DMS79 treated with DMSO at 0.1 percent for 48 hours (cell line): ENCODE data around the gene LCMT1.
"Not testable (repeated sequence)": the region's sequence is repeated elsewhere in the genome, so short reads cannot be mapped to it uniquely, and the experiment has no call there.

Experiments used
- DNase-seq: peaks from one replicate; lab custom pipeline; 2025; lab: John Stamatoyannopoulos, UW

Gene LCMT1

GRCh38 chr16:25111403-25112166 lies at the start of gene LCMT1:
LCMT1 (plus strand) TSS chr16:25111742; CDS start chr16:25111884, 142 bp downstream.
- peak; percentile 97 for DNase-seq

GRCh38 chr16:25063102-25063501 lies 48.4 kb upstream of the LCMT1 start:
- no peak for DNase-seq

- DNase-seq = no peak
Measured at GRCh38 chr16:25063865-25064264, 47.7 kb upstream of the LCMT1 start.

GRCh38 chr16:25064281-25064680 lies 47.3 kb upstream of the LCMT1 start:
- not testable (repeated sequence) for DNase-seq

- no peak for DNase-seq
Measured at GRCh38 chr16:25064937-25065336, 46.6 kb upstream of the LCMT1 start.

GRCh38 chr16:25065899-25066298 lies 45.6 kb upstream of the LCMT1 start:
- DNase-seq = no peak

DNA sequence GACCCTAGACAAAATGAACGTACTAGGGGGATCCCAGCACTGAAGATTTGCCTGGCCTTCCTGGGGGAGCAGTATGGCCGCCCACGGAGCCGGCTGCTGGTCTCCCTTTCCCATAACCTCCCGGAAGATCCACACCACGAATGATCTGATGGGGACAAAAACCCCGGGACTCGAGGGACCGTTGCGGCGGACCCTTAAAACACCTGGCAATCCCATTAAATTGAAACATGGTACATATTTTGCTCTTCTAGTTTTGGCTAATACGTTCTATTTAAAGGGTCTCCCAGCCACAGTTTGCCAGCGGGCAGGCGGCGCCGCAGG lies 45.2 kb upstream of the LCMT1 start:
- DNase-seq = no peak

- peak; percentile 13 for DNase-seq
Measured at GRCh38 chr16:25066747-25067631, 44.6 kb upstream of the LCMT1 start.

DNA sequence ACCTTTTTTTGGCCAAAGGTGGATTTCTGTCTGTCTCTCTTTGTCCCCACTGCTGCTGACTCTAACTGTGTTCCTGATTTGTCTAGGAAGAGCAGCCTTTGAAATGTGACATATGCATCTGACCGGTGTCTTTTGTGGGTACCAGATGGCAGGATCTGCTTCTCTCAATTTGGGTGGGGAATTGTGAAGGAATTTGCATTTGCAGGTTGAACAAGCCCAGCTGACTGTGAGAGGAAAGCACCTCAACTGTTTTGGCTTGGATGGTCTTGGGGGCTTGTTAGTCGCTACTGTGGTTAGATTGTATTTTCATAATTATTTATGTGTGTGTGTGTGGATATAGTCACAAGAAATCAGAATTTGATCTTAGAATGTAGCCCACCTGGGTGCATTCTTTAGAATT lies 37.7 kb upstream of the LCMT1 start:
- no peak for DNase-seq

- no peak for DNase-seq
Measured at GRCh38 chr16:25078386-25078978, 33.1 kb upstream of the LCMT1 start.

DNA sequence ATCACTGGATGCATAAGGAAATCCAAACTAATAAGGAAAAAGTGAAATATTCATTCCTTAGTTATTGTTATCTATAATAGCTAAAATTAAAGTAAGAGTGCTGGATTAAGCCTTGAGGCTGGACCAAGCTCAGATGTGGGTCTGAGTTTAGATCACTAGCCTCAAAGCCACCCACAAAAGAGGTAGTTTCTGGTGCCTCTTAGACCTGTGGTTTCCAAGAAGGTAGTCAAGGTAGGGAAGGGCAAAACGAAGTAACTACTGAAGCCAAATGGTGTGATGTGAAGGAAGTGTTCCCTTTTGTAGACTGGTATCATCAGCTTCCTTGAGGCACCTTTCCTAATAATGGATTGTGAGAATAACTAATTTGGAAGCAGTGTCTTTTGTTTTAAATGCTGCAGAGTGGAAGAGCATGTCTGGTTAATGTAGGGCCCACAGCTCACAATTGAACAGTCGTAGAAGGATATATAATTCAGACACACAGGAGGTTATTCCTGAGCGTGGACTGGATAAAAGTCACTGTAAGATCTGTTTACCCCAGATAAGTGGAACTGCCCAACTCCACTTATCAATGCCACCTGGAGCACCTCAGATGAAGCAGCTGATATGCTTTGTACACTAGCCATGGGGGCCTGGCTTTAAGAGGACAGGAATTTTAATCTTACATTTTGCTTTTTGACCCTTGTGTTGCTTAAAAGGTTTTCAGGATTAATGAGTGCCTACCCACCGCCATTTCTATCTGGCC lies 31.7 kb upstream of the LCMT1 start:
- DNase-seq = no peak

DNA sequence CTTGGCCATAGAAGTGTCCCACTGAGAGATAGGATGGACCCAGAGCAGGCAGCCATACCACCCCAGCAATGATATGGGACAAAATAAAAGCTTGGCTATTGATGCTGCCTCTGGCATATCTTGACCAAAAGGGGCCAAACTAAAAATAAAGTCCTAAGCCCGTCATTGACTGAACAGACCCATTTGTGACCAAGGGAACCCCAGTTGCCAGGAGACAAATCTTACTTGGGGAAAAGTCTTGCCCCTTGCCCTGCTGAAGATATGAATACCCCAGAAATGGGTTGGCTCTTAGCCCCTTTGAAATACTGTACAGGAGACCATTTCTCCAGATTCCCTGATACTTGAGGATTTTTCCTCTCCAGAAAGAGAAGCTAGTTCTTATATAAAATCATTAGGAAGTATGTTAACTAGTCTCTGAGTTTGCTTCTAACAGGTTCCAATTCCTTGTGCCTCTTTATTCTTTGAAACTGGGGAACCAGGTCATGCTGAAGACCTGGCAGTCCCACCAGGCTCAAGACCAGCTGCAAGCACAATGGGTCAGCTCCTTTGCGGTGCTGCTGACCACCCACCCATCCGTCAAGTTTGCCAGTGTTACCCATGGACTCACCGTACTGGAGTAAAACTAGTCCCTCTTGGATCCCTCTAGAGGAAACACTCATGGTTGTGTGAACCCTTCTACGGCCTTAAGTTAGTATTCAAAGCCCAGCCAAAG lies 31.0 kb upstream of the LCMT1 start:
- DNase-seq = no peak

DNA sequence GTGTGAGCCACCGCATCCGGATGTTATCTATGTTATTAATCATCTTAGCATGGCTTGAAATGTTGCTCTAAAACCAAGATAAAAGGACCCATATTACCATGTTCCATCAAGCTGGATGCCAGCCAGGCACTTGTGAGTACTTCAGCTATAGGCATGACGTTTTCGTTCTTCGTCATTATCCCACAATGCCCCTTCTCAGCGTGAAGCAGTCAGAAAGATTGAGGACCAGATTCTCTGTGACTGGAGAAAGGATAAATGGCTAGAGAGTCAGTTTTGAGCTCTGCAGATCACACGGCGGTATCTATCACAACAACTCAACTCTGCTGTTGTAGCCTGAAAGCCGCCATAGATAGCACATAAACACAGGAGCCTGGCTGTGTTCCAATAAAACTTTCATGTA lies 29.8 kb upstream of the LCMT1 start:
- DNase-seq = no peak

DNA sequence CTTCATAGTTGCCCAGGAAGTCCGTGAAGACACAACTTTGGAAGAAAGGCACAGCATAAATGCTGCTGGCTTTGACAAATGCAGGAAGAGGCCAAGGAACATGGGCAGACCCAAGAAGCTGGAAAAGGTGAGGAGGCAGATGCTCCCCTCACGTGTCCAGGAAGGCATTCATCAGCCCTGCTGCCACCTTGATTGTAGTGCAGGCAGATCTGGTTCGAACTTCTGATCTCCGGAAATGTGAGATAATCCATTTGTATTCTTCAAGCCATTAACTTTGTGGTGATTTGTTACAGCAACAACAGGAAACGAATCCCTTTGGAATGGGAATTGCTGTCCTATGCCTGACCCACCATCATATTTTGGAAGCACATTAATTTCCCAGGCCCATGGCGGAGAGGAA lies 28.5 kb upstream of the LCMT1 start:
- DNase-seq = no peak

DNA sequence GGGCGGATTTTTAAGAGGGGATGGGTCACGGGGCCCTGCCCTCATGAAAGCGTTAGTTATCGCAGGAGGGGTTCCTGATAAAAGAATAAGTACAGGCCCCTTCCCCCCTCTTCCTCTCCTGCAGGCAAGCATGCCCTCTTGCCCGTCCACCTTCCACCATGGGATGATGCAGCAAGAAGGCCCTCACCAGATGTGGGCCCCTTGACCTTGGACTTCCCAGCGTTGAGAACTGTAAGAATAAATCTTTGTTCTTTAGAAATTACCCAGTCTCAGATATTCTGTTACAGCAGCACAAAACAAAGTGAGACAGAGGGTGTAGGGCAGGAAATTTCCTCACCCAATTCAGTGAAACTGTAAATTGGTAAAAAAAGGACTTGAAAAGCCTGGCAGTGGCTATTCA lies 27.8 kb upstream of the LCMT1 start:
- DNase-seq = no peak

DNA sequence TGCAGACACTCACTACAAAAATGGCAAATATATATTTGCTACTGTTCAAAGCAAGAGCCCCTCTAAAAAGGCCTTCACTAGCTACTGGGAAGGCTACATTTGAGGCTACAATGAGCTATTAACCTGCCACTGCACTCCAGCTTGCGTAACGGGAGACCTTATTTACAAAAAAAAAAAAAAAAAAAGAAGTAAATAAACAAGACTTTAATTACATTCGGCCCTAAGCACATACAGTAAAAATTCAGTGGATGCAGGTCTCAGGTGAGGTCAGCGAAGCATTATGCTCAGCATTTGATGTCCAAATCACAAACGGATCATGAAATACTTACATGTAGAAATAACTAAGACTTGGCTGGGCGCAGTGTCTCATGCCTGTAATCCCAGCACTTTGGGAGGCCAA lies 26.7 kb upstream of the LCMT1 start:
- DNase-seq = no peak

DNA sequence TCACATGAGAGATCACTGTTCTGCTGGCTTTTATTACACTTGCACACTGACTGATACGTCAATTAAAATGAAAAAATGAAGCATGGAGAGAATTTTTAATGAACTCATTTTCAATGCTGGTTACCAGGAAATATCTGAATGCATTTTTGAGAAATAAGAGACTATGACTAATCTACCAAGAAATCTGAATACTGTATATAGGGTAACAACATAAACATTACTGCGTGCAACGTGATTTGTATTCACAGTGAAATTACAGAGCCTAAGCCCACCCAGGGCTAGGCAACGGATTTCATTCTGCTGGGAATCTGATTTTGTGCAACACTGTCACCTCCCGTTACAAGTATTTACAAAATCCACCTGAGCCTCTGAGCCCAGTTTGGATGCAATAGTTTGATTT lies 23.8 kb upstream of the LCMT1 start:
- DNase-seq = no peak

DNA sequence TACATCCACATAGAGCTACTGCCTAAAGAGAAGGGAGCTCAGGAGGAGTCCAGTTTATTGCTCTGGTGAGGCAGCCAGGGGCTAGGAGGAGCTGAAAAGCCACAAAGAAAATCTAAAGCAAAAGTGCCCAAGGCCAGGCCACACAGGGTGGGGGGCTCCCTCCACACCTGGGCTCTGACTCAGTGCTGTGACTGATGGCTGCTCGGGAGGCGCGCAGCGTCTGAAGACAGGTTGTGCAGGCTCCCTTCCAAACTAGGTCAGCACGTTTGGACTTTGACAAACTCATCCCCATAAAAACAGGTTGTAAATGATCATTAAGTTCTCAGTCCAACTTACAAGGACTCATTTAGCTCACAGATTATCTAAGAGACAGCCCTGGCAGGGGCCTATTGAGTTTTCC lies 22.2 kb upstream of the LCMT1 start:
- DNase-seq = no peak

GRCh38 chr16:25092441-25092840 lies 19.1 kb upstream of the LCMT1 start:
- no peak for DNase-seq

DNA sequence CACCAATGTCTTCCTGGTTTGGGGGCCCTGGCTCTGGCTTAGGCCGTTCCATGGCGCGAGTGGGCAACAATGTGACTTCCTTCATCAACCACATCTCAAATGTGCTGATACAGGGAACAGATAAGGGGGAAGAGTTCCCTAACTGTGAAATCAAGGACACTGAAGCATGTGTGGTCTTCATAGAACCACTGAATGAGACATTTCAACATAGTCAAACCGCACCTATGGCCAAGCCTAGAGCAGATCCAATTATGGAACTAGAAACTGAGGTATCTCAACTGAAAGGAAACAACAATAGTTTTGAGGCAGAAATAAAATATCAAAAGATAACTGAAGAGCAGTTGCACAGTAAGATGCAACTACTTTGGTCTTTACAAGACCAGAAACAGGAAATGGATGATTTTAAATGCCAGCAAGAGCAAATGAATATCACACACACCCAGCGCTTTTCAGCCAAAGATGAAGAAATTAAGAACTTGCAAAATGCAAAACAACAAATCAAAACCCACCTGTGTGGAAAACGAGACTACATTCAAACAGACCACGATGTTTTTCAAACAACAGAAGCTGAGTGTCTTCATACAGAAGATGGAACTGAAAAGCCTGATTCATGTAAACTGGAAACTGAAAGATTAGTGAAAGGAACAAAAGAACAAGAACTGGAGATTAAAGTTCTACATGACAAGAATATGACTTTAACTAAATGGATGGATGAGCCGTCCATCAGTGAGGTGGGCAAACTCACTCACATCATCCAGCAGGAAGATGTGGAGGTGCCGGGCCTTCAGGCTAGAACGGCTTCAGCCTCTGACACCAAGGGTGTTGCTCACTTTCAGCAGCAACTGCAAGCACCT lies 18.1 kb upstream of the LCMT1 start:
- no peak for DNase-seq

- no peak for DNase-seq
Measured at GRCh38 chr16:25094596-25094995, 16.9 kb upstream of the LCMT1 start.
